Transverse colon (tissue), 4 donors: ENCODE results near the gene OS9. TPM values are rescaled to one million over a fixed set of nuclear protein-coding genes. Genes with fewer than 3 reads are reported as not detected.
A peak's percentile ranks its signal among the peaks of the same experiment; 100 is the strongest.

Experiments
- DNase-seq: peaks from one replicate; pipeline ENCODE4 v3.0.0-alpha.2; 2019
- H3K27ac ChIP-seq, 4 donors: fragments of 200-600 bp; sonication (generic); 2 replicates each; pipeline ENCODE4 v1.5.1; 2016 to 2018; ENCODE audit warnings: inconsistent platforms in 4 of 4
- H3K27me3 ChIP-seq: fragments of 200-600 bp; sonication (generic); 2 replicates; pipeline ENCODE4 v1.5.1; 2017; ENCODE audit warnings: inconsistent platforms
- H3K36me3 ChIP-seq, 4 donors: fragments of 200-600 bp; sonication (generic); 2 replicates each; pipeline ENCODE4 v1.5.1; 2017 to 2019; ENCODE audit warnings: inconsistent platforms in 4 of 4
- H3K4me1 ChIP-seq, 4 donors: fragments of 200-600 bp; sonication (generic); 2 replicates each; pipeline ENCODE4 v1.5.1; 2017 to 2020; ENCODE audit warnings: inconsistent platforms in 4 of 4
- H3K4me3 ChIP-seq, 4 donors: fragments of 200-600 bp; sonication (generic); 1 replicate in 1 of 4; 2 replicates in 3 of 4; pipeline versions ENCODE4 v1.5.1 to v1.6.1; 2017 to 2019; ENCODE audit warnings: inconsistent platforms in 4 of 4
- H3K9me3 ChIP-seq, 2 donors: fragments of 200-600 bp; sonication (generic); 2 replicates each; pipeline ENCODE4 v1.5.1; 2017 to 2019; ENCODE audit warnings: inconsistent platforms in 2 of 2
- EP300 ChIP-seq: sonication (generic); formaldehyde crosslinking; IDR thresholded peaks from one replicate; pipeline ENCODE4 v1.6.1; 2017; ENCODE audit warnings: antibody characterized with exemption, low read depth
- POLR2A ChIP-seq: fragments of 450-650 bp; IDR thresholded peaks from one replicate; pipeline ENCODE4 v1.6.1; 2016; ENCODE audit warnings: antibody characterized with exemption, mild to moderate bottlenecking, moderate library complexity
- POLR2AphosphoS5 ChIP-seq, 3 donors: sonication (generic); formaldehyde crosslinking; IDR thresholded peaks; one replicate each; pipeline ENCODE4 v1.6.1; 2016; ENCODE audit warnings: antibody characterized with exemption in 3 of 3
- WGBS, 2 donors: methylation state at CpG; one replicate each; pipeline ENCODE4 v1.1.5; 2018; ENCODE audit warnings: low coverage in 1 of 2; 5-methylcytosine and 5-hydroxymethylcytosine counted together
- in situ Hi-C, 4 donors: fragments of 200-750 bp; cut with MboI; loops; one replicate each; pipeline versions ENCODE4 v1.15.0 to v1.15.1; 2017; ENCODE audit warnings: low sequenced_read_pairs in 3 of 4, low pct_ligation_motif_present in 1 of 4, low pct_unique_long_range_greater_than_20kb in 1 of 4
- intact Hi-C: fragments of 100-400 bp; cut with DNase I; formaldehyde crosslinking; loops from one replicate; pipeline ENCODE4 v1.15.1; 2023; ENCODE audit warnings: low total_unique reads
- total RNA-seq, 4 donors: library from RNA; depleted of rRNA; stranded (reverse); fragments of >200 nt; gene quantifications; one replicate each; pipeline ENCODE4 v1.1.0, GENCODE V29; 2016
- TF ChIP-seq, protein P1 (sequence below), 5 experiments: fragments of 200-600 bp in 3 of 5; fragments of 450-650 bp in 2 of 5; sonication (generic) in 3 of 5; IDR thresholded peaks; 1 replicate in 2 of 5; 2 replicates in 3 of 5; pipeline ENCODE4 v1.5.1; 2016 to 2017; ENCODE audit warnings: antibody characterized with exemption in 5 of 5, inconsistent platforms in 3 of 5, mild to moderate bottlenecking in 2 of 5, moderate library complexity in 1 of 5

The OS9 gene
- total RNA-seq, 4 donors from 2014 or later: 187 to 362 (median 249) TPM

DNA sequence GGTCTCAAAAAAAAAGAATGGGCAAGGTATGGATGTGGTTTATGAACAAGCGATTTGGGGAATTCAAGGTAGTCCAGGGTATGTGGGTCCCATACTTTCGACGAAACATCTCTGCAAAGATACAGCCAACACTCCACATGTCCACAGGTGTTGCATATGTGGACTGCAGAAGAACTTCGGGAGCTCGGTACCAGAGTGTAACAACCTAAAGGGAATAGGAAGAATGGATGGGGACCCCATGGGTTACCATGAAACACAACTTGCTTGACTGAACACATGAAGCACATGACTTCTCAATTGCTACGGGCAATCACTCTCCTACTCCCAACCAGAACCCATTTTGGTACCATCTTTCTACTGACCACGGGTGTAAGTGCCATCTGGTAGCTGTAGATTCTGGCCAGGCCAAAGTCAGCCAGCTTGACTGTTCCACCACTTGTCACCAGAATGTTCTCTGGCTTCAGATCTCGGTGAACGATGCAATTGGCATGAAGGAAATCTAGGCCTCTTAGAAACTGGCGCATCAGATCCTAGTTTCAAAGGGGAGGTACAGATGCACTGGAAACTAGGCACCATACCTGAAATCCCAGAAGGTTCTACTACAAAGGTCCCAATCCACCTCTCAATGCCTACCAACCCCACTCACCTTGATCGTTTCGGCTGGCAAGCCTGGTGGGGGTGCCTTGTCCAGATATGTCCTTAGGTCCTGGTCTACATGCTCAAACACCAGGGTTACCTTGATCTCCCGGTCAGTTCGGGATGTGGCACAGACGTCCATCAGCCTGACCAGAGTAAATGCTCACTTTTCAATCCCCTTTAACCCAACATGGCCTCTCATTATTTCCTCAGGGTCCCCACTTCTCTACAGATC lies 56.9 kb downstream of the OS9 start:
- H3K4me3 ChIP-seq: peak overlapping the region in 3 of 4 donors; percentile 47 to 58 (median 57)
- WGBS, 2 donors: 84 to 96% methylated on average over 7 to 15 of the region's 15 CpGs
- no peaks in the 10 kb centered on the region for H3K9me3 ChIP-seq
- DNase-seq: no peak
- in situ Hi-C loops (no loop called here), intact Hi-C loops (no loop called here)
- TF ChIP-seq POLR2AphosphoS5 (IDR thresholded peaks at IDR 0.05): no peak
- TF ChIP-seq POLR2A: no peak
- TF ChIP-seq EP300: no peak
- TF ChIP-seq, protein P1, sequence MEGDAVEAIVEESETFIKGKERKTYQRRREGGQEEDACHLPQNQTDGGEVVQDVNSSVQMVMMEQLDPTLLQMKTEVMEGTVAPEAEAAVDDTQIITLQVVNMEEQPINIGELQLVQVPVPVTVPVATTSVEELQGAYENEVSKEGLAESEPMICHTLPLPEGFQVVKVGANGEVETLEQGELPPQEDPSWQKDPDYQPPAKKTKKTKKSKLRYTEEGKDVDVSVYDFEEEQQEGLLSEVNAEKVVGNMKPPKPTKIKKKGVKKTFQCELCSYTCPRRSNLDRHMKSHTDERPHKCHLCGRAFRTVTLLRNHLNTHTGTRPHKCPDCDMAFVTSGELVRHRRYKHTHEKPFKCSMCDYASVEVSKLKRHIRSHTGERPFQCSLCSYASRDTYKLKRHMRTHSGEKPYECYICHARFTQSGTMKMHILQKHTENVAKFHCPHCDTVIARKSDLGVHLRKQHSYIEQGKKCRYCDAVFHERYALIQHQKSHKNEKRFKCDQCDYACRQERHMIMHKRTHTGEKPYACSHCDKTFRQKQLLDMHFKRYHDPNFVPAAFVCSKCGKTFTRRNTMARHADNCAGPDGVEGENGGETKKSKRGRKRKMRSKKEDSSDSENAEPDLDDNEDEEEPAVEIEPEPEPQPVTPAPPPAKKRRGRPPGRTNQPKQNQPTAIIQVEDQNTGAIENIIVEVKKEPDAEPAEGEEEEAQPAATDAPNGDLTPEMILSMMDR (IDR thresholded peaks at IDR 0.05): no peak
- H3K27ac ChIP-seq: peak overlapping the region; percentile 77 to 90 (median 87)
- peaks cover 0 to 24% (median 6%) of the 10 kb centered on the region in 4 donors for H3K36me3 ChIP-seq
- H3K4me1 ChIP-seq: peaks cover 12 to 39% (median 30%) of the 10 kb centered on the region in 4 donors
- H3K27me3 ChIP-seq: no peaks in the 10 kb centered on the region

DNA sequence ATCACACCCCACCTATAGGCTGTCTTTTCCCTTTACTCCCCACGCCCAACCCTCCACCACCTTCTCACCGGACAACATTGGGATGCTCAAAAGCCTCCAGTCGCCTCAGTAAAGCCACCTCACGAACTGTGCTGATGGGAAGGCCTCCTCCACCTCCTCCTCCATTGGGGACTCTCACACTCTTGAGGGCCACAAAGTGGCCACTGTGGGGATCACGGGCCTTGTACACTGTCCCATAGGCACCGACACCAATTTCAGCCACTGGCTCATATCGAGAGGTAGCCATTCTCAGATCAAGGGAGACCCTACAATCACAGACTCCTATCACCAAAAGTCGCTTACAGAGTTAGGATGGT lies 57.5 kb downstream of the OS9 start:
- TF ChIP-seq POLR2A: no peak
- TF ChIP-seq EP300: no peak
- TF ChIP-seq, protein P1 (IDR thresholded peaks at IDR 0.05): no peak
- TF ChIP-seq POLR2AphosphoS5 (IDR thresholded peaks at IDR 0.05): no peak
- Histone ChIP-seq H3K4me1 (peaks cover 12 to 40% (median 33%) of the 10 kb centered on the region in 4 donors), H3K27me3 (no peaks in the 10 kb centered on the region), H3K9me3 (no peaks in the 10 kb centered on the region), H3K4me3 (peak overlapping the region; percentile 47 to 76 (median 58)), H3K36me3 (peaks cover 0 to 24% (median 6%) of the 10 kb centered on the region in 4 donors), H3K27ac (peak overlapping the region; percentile 77 to 90 (median 87))
- no peak for DNase-seq
- in situ Hi-C loops (no loop called here), intact Hi-C loops (no loop called here)
- WGBS, 2 donors: 7 to 30% methylated on average over 2 to 8 of the region's 8 CpGs

DNA sequence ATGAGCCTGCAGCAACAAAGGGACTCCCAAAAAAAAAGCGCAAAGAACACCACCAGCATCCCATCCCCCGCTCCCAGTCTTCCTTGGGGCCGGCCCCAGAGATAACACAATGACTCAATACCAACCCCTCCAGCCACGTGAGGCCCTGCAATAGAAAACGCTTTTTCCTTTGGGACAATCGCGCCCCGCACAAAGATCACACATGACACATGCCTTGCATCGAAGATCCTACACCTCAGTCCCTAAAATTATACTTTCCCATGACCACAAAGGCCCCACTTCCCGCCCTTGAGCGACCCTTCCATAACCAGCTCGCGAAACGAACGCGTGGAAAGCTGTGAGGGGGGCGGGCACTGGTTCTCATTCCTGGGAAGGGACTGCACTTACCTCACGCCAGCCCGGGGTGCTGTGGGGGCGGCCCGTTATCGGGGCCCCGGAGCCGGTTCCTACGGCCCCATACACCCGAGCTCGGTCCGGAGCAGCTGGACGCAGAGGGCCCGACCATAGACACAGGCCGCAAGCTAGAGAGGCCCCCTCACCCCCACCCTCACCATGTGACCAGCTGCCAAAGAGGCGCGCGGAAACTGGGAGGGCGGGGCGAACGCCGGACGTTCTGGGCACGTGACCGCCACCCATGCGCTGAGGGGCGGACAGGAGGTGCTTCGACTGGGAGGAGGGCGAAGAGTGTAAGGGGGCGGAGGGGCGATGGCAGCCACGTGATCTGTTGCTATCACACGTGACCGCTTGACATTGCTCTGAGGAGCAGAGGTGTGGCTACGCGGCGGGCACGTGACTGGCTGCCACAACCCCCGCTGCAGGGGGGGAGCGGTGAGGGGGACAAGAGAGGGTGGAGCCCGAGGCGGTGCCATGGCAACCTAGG lies 58.1 kb downstream of the OS9 start, which contains the start of gene CDK4:
Gene CDK4 (minus strand): TSS at position 523 of the 880 bp plus-strand sequence. CDS start 593 bp downstream, outside the sequence.
- 0 to 1% methylated on average over 13 to 42 of the region's 58 CpGs for WGBS, 2 donors
- H3K4me1 ChIP-seq: peaks cover 12 to 46% (median 39%) of the 10 kb centered on the region in 4 donors
- peak within 1 kb of the TSS; percentile 77 to 90 (median 87) for H3K27ac ChIP-seq
- no peaks in the 10 kb centered on the region for H3K9me3 ChIP-seq
- peak; percentile 99 for DNase-seq
- peak; percentile 76 to 79 (median 76) for TF ChIP-seq POLR2AphosphoS5 (IDR thresholded peaks at IDR 0.05)
- peak; percentile 76 for TF ChIP-seq POLR2A
- no peak for TF ChIP-seq EP300
- TF ChIP-seq, protein P1 (IDR thresholded peaks at IDR 0.05): peak in 1 of 5 experiments; percentile 9
- intact Hi-C loops: no loop called here
- no peaks in the 10 kb centered on the region for H3K27me3 ChIP-seq
- H3K36me3 ChIP-seq: peaks cover 0 to 21% (median 6%) of the 10 kb centered on the region in 4 donors
- H3K4me3 ChIP-seq: peak within 1 kb of the TSS; percentile 47 to 76 (median 58)
- in situ Hi-C loops: no loop called here

DNA sequence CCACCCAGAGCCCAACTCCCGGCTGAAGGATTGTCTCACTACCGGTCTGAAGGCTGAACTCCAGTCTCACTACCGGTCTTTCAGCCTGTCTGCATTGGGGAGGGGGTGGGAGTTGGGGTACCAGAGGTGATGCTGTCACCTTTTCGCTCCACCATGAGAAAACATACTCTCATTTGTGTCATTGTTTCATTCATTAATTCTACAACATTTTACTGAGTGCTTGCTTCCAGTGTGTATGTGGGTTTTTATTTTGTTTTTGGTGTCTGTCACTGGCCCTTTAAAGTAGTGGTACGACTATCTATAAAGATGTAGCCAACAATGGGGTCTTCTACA lies 58.7 kb downstream of the OS9 start:
- DNase-seq: no peak
- Histone ChIP-seq H3K27me3 (no peaks in the 10 kb centered on the region), H3K36me3 (peaks cover 0 to 15% (median 4%) of the 10 kb centered on the region in 4 donors), H3K9me3 (no peaks in the 10 kb centered on the region), H3K27ac (peak overlapping the region; percentile 61 to 86 (median 80)), H3K4me3 (peak overlapping the region in 2 of 4 donors; percentile 57 to 58), H3K4me1 (peaks cover 12 to 46% (median 39%) of the 10 kb centered on the region in 4 donors)
- no peak for TF ChIP-seq POLR2A
- no peak for TF ChIP-seq EP300
- TF ChIP-seq, protein P1 (IDR thresholded peaks at IDR 0.05): no peak
- no peak for TF ChIP-seq POLR2AphosphoS5 (IDR thresholded peaks at IDR 0.05)
- intact Hi-C loops (no loop called here), in situ Hi-C loops (no loop called here)
- 0% methylated on average over 5 of the region's 5 CpGs; no CpG with 5 or more reads in 1 of the 2 donors for WGBS, 2 donors
